Cardiac fibroblast (primary cell): ENCODE measurements around the gene EIF5B.

Source experiments
- DNase-seq, 2 donors: peaks; one replicate each; pipeline versions ENCODE4 v3.0.0 to v3.0.0-alpha.2; 2010; ENCODE audit warnings: low read depth in 2 of 2
- H3K4me3 ChIP-seq, 2 donors: replicated peaks in 1 of 2; 1 replicate in 1 of 2; 2 replicates in 1 of 2; pipeline ENCODE4 v1.5.1; 2011; ENCODE audit warnings: low read depth in 2 of 2, low read length in 2 of 2, mild to moderate bottlenecking in 2 of 2, moderate library complexity in 1 of 2
- CTCF ChIP-seq: IDR thresholded peaks from one replicate; pipeline ENCODE4 v1.5.1; 2011; ENCODE audit warnings: low read depth, mild to moderate bottlenecking, low read length, inconsistent platforms

The EIF5B gene

GRCh38 chr2:99431587-99432275 is 94.5 kb downstream of the EIF5B start:
- no peak overlapping the region for H3K4me3 ChIP-seq
- TF ChIP-seq CTCF: no peak
- DNase-seq: no peak

GRCh38 chr2:99433340-99433739 is 96.2 kb downstream of the EIF5B start:
- TF ChIP-seq CTCF: no peak
- DNase-seq: no peak
- H3K4me3 ChIP-seq: no peak overlapping the region

DNA sequence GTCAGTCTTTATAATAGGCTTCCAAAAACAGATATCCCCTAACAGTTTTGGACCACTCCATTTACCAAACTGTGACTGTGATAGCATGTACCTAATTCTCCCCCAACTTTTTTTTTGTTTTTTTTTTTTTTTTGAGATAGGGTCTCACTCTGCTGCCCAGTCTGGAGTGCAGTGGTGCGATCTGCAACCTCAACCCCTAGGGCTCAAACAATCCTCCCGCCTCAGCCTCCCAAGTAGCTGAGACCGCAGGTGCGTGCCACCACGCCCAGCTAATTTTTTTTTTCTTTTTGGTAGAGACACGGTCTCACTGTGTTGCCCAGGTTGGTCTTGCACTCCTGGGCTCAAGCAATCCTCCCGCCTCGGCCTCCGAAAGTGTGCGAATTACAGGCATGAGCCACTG is 99.7 kb downstream of the EIF5B start:
- no peak overlapping the region for H3K4me3 ChIP-seq
- TF ChIP-seq CTCF: no peak
- DNase-seq: no peak

DNA sequence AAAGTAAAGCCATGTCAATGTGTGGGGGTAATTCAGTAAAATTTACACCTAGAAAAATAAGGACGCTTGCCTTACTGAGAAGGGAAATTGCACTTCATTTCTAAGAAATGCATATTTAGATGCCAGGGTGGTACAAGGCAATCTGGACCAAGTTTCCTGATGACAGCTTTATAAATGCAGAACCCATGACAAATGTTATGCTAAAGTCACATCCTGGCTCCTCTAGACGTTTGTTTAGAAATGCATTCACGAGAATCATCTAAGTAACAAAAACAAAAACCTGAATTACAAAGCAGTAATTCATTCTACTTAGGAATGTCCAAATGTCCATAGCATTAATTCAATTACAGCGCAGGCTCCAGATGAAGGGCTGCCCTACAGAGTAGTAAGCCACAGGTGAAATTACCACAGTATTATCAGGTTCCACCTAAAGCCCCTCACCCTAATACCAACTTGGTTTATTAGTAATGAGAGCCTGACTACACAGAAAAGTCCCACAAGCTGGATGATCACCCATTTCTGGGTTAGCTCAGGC is 102.8 kb downstream of the EIF5B start:
- no peak for DNase-seq
- no peak overlapping the region for H3K4me3 ChIP-seq
- TF ChIP-seq CTCF: no peak

DNA sequence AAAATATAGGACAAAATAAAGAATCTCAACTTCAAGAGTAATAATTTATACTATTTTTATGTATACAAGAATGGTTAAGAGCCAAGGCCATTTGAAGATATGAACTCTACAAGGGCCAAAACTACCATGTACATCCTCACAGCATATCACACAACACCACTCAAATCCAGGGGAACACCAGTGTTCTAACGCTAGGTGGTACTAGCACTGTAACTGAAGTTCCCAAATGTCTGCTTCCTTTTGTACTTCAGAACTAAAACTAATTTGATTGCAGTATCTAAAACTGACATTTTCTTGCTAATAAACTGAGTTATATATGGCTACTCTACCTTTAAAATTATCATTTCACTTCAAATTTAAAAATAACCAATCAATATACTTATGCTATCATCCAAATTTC is 105.6 kb downstream of the EIF5B start:
- TF ChIP-seq CTCF: peak; percentile 33
- no peak overlapping the region for H3K4me3 ChIP-seq
- DNase-seq: peak; percentile 40 to 52

GRCh38 chr2:99444222-99444621 is 107.0 kb downstream of the EIF5B start:
- H3K4me3 ChIP-seq: no peak overlapping the region
- TF ChIP-seq CTCF: no peak
- no peak for DNase-seq

GRCh38 chr2:99445065-99445464 is 107.9 kb downstream of the EIF5B start:
- TF ChIP-seq CTCF: no peak
- no peak for DNase-seq
- no peak overlapping the region for H3K4me3 ChIP-seq
